Smooth muscle cell of trachea (primary cell): ENCODE measurements around the gene ASIC1. TPM values are rescaled to one million over a fixed set of nuclear protein-coding genes. Genes with fewer than 3 reads are reported as not detected.

Experiments
- total RNA-seq: library from RNA; depleted of rRNA; stranded (reverse); fragments of >200 nt; gene quantifications from 2 replicates; pipeline ENCODE4 v1.2.1, GENCODE V29; 2014

The ASIC1 gene
- 1.5 and 4.6 TPM in 2 replicates for total RNA-seq

DNA sequence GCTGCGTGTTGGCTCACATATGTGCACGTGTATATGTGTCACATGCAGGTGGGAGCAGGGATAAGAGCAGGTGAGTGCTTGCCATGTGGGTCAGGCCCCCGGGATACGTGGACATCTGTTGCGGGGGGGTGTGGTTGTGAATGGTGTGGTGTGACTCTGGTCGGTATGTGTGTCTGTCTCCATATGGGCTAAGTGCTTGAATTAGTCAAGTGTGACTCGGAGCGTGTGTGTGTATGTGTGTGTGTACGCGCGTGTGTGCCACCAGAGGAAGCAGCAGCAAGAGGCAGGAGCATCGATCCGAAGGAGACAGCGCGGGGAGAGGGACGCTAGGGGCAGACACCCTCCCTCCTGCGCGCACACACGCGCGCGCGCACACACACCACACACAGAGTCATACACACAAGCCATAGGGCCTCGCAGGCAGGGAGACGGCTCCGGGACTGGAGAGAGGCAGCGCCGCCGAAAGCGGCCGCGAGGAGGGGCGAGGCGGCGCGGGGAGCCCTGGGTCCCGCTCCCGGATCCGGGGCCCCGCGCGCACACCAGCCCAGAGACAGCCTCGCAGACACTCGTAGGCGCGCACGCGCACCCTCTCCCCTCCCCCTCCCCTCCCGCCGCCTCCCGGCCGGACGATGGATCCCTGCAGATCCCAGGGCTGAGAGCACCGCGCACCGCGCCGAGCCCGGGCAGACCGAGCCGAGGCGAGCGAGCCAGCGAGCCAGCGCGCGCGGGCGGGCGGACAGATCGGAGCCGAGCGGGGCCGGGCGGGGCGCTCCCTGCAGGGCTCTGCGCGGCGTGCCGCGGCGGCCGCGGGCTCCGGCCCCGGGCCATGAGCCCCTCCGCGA is at the start of gene ASIC1:
Gene ASIC1 (plus strand): TSS at position 597 of the 842 bp plus-strand sequence. CDS start 1,171 bp downstream, outside the sequence.

DNA sequence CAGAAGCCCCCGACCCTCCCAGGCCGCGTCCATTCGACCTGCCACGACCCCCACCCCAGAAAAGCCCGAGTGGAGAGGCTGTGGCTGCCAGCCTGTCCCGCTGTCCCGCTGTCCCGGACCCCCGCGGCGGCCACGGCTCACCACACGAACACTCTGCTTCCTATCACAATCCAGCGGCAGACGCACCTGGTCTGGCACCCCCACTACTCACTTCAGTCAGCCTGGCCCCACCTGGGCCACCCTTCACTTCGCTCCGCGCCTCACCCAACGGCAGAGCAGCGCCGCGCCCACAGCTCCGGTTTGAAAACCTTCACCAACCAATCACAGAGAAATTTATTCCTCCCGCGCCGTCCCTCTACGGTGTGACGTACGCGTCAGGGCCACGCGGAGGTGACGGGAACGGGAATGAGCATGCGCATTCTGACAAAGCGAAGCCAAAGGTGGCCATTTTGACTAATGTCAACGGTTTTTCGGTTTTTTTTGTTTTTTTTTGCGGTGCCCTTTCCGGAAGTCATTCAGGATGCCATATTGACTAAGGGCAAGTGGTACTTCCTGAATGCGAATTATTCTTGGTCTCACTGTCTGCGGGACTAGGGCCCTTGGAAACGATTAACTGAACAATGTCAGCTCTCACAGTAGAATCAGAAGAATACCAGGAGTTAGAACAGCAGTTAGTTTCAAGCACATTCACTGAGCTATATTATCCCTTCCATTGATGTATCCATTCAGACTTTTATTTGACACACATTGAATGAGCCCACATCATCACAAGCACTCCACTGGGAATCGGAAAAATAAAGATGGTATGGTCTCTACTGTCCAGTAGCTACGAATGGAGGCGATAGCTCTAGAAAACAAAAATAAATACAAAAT is 32.0 kb upstream of the ASIC1 start, which contains the start of gene RACGAP1:
Gene RACGAP1 (minus strand): TSS at position 308 of the 873 bp plus-strand sequence. CDS start 8,779 bp downstream, outside the sequence.

DNA sequence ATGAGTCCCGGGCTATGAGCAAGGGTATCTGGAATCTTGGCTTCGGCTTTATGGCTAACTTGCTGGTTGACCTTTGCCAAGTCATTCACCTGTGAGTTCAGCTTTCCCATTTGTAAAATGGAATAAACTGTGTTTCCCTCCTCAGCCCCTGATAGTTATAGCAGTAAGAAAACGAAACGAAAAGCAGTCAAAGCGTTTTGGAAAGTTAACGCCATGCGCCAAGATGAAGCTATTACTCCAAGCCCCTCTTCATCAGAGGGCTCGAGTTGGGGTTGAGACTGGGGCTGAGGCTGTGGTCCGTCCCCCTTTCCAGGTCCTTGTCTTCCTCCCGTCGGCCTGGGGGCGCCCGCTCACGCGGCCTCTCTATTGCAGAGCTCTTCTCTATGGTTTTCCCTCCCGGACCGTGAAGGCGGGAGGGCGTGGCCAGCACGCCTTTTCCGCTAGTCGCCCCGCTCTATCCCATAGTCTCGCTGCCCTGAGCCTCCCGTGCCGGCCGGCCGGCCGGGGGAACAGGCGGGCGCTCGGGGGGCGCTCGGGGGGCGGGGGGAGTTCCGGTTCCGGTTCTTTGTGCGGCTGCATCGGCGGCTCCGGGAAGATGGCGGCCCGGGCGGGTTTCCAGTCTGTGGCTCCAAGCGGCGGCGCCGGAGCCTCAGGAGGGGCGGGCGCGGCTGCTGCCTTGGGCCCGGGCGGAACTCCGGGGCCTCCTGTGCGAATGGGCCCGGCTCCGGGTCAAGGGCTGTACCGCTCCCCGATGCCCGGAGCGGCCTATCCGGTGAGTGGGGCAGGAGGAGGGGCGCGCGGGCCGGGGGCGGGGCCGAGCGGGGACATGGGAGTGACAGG is 27.6 kb downstream of the ASIC1 start, which contains the start of gene SMARCD1:
Gene SMARCD1 (plus strand): TSS at position 568 of the 840 bp plus-strand sequence. CDS start 28 bp downstream, at position 596.

DNA sequence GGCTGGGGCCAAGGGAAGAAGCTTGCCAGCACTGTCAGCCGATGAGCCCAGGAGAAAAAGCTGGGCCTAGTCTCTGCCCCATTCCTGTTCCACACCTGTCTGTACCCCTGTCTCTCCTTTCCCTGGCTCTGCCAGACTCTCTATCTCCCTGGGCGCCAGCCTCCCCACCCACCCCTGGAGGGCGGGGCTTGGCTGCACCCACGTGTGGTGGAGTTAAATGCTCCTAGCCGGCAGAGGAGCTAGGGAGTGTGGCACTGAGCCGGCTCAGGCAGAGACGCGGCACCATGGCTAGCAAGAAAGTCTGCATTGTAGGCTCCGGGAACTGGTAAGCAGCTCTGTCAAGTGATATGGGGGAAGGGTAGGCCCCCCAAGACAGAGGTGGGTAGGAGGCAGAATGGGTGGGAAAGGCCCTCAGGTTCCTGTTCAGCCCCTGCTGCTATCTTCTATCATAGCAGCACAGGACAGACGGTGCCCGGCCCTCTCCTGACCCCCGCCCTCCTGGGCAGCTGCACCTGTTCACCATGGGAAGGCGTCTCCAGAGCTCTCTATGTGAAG is 46.4 kb downstream of the ASIC1 start, which contains the start of gene GPD1:
Gene GPD1 (plus strand): TSS at position 242 of the 555 bp plus-strand sequence. CDS start 43 bp downstream, at position 285.

DNA sequence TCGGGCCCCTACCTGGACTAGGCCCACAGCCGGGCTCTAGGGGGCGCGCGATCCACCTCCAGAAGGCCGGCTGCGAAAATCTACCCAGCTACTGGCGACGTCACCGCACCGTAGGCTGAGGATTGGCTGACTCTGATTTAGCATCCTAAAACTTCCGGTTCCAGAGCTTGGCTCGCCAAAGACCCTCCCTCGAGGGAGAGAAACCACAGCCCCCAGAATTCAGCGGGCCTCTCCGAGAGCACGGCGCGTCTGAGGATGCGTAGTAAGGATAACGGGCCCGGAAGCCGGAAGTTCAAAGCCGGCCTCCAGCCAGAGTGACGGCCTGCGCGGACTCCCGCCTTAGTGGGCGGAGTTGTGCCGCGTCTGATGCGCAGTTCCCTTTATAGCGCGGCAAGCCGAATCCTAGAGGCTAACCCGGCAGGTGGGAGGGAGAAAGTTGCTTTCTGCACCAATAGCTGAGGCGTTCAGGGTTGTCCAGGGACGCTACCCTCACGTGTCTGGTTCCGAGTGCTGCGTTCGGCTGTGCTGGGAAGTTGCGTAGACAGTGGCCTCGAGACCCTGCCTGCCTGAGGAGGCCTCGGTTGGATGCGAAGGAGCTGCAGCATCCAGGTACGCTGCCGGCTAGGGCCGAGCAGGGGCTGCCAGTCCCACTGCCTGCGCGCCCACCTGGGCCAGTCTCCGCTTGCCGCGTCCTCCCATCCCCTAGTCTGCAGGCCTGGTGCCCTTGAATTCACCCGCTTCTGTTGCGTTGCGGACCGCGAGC is 54.5 kb downstream of the ASIC1 start, which contains the start of gene COX14:
Gene COX14 (plus strand): TSS at position 544 of the 763 bp plus-strand sequence. CDS start 7,808 bp downstream, outside the sequence.

Other genes with a start within 250 kb of the ASIC1 start
- 18.6 and 22.3 TPM in 2 replicates for gene NCKAP5L, start 229.2 kb upstream of the ASIC1 start, total RNA-seq
- 4.5 and 5.6 TPM in 2 replicates for gene BCDIN3D, start 214.5 kb upstream of the ASIC1 start, total RNA-seq
- gene FAIM2, start 153.7 kb upstream of the ASIC1 start, total RNA-seq: 2.6 and 8.4 TPM in 2 replicates
- gene AQP2, start 106.9 kb upstream of the ASIC1 start, total RNA-seq: not detected in 2 replicates
- gene AQP5, start 95.7 kb upstream of the ASIC1 start, total RNA-seq: not detected in 2 replicates
- gene AQP6, start 84.6 kb upstream of the ASIC1 start, total RNA-seq: not detected in 2 replicates
- gene RACGAP1, start 32.1 kb upstream of the ASIC1 start, total RNA-seq: 26.0 and 146 TPM in 2 replicates
- 36.9 and 40.6 TPM in 2 replicates for gene SMARCD1, start 27.7 kb downstream of the ASIC1 start, total RNA-seq
- under 0.01 TPM in 1 of 2 replicates, not detected in the other for gene GPD1, start 46.4 kb downstream of the ASIC1 start, total RNA-seq
- gene COX14, start 54.6 kb downstream of the ASIC1 start, total RNA-seq: 26.0 and 29.4 TPM in 2 replicates
- 27.3 and 37.4 TPM in 2 replicates for gene CERS5, start 109.8 kb downstream of the ASIC1 start, total RNA-seq
- 122 and 167 TPM in 2 replicates for gene LIMA1, start 225.9 kb downstream of the ASIC1 start, total RNA-seq